GM23338 (cell line): ENCODE measurements around the gene COBL. TPM values are rescaled to one million over a fixed set of nuclear protein-coding genes. Genes with fewer than 3 reads are reported as not detected.
A peak's percentile ranks its signal among the peaks of the same experiment; 100 is the strongest.

ENCODE experiments used
- ATAC-seq: fragments of 200-7000 bp; cut with Tn5 transposase; 3 replicates; pipeline ENCODE4 v1.9.1; 2020
- DNase-seq: peaks from one replicate; pipeline ENCODE4 v3.0.0-alpha.2; 2015; ENCODE audit warnings: low spot score
- H2AFZ ChIP-seq: fragments of 200-600 bp; sonication (generic); 2 replicates; pipeline ENCODE4 v1.8.0; 2016; ENCODE audit warnings: antibody characterized with exemption, mild to moderate bottlenecking, moderate library complexity
- H3F3A ChIP-seq: fragments of 200-600 bp; sonication (generic); replicated peaks from 2 replicates; pipeline ENCODE4 v1.8.0; 2017; ENCODE audit warnings: antibody characterized with exemption, mixed run types, low read depth
- H3K27ac ChIP-seq: fragments of 200-600 bp; sonication (generic); 2 replicates; pipeline ENCODE4 v1.6.1; 2016; ENCODE audit warnings: low read depth
- H3K27me3 ChIP-seq: fragments of 200-600 bp; sonication (generic); 2 replicates; pipeline ENCODE4 v1.8.0; 2016; ENCODE audit warnings: mild to moderate bottlenecking, mixed run types, moderate library complexity; ENCODE audit not compliant: insufficient read depth
- H3K36me3 ChIP-seq: fragments of 200-600 bp; sonication (generic); 2 replicates; pipeline ENCODE4 v1.8.0; 2016; ENCODE audit warnings: mild to moderate bottlenecking; ENCODE audit not compliant: insufficient read depth
- H3K4me1 ChIP-seq: fragments of 200-600 bp; sonication (generic); 2 replicates; pipeline ENCODE4 v1.8.0; 2016; ENCODE audit warnings: mild to moderate bottlenecking, moderate library complexity; ENCODE audit not compliant: insufficient read depth
- H3K4me2 ChIP-seq: fragments of 200-600 bp; sonication (generic); 2 replicates; pipeline ENCODE4 v1.7.1; 2017; ENCODE audit warnings: mixed run types
- H3K4me3 ChIP-seq: fragments of 200-600 bp; sonication (generic); 2 replicates; pipeline ENCODE4 v1.6.1; 2016; ENCODE audit warnings: mixed run types
- H3K79me2 ChIP-seq: fragments of 200-600 bp; sonication (generic); replicated peaks from 2 replicates; pipeline ENCODE4 v1.8.0; 2017; ENCODE audit warnings: mild to moderate bottlenecking; ENCODE audit not compliant: insufficient read depth
- H3K9me2 ChIP-seq: fragments of 200-600 bp; sonication (generic); 2 replicates; pipeline ENCODE4 v1.8.0; 2017; ENCODE audit not compliant: insufficient read depth
- H4K20me1 ChIP-seq: fragments of 200-600 bp; sonication (generic); replicated peaks from 2 replicates; pipeline ENCODE4 v1.8.0; 2017; ENCODE audit warnings: mild to moderate bottlenecking; ENCODE audit not compliant: insufficient read depth
- H3K27ac Mint-ChIP-seq: 2 replicates; pipeline ENCODE4 v1.8.0; 2020; ENCODE audit warnings: inconsistent platforms, mild to moderate bottlenecking, moderate library complexity, mixed read lengths
- H3K27me3 Mint-ChIP-seq: 3 replicates; pipeline ENCODE4 v1.8.0; 2022; ENCODE audit warnings: low read depth, mild to moderate bottlenecking, moderate library complexity, mixed read lengths, inconsistent platforms; ENCODE audit not compliant: insufficient read depth, poor library complexity
- H3K36me3 Mint-ChIP-seq: 3 replicates; pipeline ENCODE4 v1.8.0; 2021; ENCODE audit warnings: low read depth, mild to moderate bottlenecking, inconsistent platforms, moderate library complexity, mixed read lengths
- H3K4me1 Mint-ChIP-seq: 3 replicates; pipeline ENCODE4 v1.8.0; 2020; ENCODE audit warnings: mild to moderate bottlenecking, inconsistent platforms, mixed read lengths
- H3K4me3 Mint-ChIP-seq: 3 replicates; pipeline ENCODE4 v1.8.0; 2021; ENCODE audit warnings: moderate library complexity, mild to moderate bottlenecking, inconsistent platforms, mixed read lengths
- H3K9me3 Mint-ChIP-seq: 3 replicates; pipeline ENCODE4 v1.8.0; 2020; ENCODE audit warnings: moderate library complexity, mild to moderate bottlenecking, inconsistent platforms, mixed read lengths
- CREB1 ChIP-seq: fragments of 250-450 bp; sonication (Bioruptor Pico); IDR thresholded peaks from 2 replicates; pipeline ENCODE4 v1.5.0; 2020; ENCODE audit warnings: low read depth, mild to moderate bottlenecking, moderate library complexity
- POLR2AphosphoS5 ChIP-seq: IDR thresholded peaks from 2 replicates; pipeline ENCODE4 v1.6.1; 2016; ENCODE audit warnings: antibody characterized with exemption, low read depth
- STAT1 ChIP-seq: IDR thresholded peaks from one replicate; pipeline ENCODE4 v1.6.1; 2016; ENCODE audit warnings: antibody characterized with exemption; ENCODE audit not compliant: unreplicated experiment
- ZNF114 ChIP-seq: fragments of 250-450 bp; sonication (Bioruptor Pico); IDR thresholded peaks from 2 replicates; pipeline ENCODE4 v1.5.0; 2020; ENCODE audit warnings: mild to moderate bottlenecking, moderate library complexity
- ZNF331 ChIP-seq: fragments of 250-450 bp; sonication (Bioruptor Pico); IDR thresholded peaks from 2 replicates; pipeline ENCODE4 v1.5.0; 2020; ENCODE audit warnings: low read depth, mild to moderate bottlenecking, moderate library complexity
- polyA plus RNA-seq: library from polyadenylated mRNA; unstranded; fragments of >200 nt; fragmentation: Nextera tagmentation; extraction: Ambion mirVana; gene quantifications from 2 replicates; pipeline ENCODE4 v1.2.1, GENCODE V29; 2016
- total RNA-seq: library from RNA; depleted of rRNA; stranded (reverse); fragments of >200 nt; shearing (Covaris generic); gene quantifications from 2 replicates; pipeline ENCODE4 v1.2.3, GENCODE V29; 2014
- TF ChIP-seq, protein P1 (sequence below): IDR thresholded peaks from 2 replicates; pipeline ENCODE4 v1.6.1; 2016; ENCODE audit warnings: antibody characterized with exemption
- TF ChIP-seq, protein P2 (sequence below): IDR thresholded peaks from one replicate; pipeline ENCODE4 v1.6.1; 2018; ENCODE audit warnings: antibody characterized with exemption; ENCODE audit not compliant: unreplicated experiment
- TF ChIP-seq, protein P3 (sequence below): fragments of 250-450 bp; sonication (Bioruptor Pico); IDR thresholded peaks from 2 replicates; pipeline ENCODE4 v1.5.0; 2020; ENCODE audit warnings: mild to moderate bottlenecking, moderate library complexity

Gene COBL
- total and polyA plus RNA-seq, 2 experiments from 2014 or later: 18.3 to 51.9 TPM

DNA sequence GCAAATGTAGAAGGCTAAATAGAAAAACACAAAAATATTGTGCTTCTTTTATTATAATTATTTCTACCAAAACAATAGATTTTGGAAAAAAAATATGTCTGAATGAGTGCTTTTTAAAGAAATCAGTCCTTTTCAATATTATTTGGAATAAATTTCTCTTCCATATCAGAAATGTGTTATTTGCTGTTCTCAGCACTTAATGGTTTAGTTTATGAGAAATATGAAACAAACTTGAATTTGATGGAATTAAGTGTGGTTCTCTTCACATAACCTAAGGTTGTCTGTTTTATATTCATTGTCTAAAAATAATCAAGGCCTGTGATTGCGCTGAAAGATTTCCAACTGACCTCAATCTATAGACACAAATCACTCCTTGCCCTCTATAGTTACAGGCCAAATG is 203.0 kb downstream of the COBL start (continued):
- TF ChIP-seq, protein P1, sequence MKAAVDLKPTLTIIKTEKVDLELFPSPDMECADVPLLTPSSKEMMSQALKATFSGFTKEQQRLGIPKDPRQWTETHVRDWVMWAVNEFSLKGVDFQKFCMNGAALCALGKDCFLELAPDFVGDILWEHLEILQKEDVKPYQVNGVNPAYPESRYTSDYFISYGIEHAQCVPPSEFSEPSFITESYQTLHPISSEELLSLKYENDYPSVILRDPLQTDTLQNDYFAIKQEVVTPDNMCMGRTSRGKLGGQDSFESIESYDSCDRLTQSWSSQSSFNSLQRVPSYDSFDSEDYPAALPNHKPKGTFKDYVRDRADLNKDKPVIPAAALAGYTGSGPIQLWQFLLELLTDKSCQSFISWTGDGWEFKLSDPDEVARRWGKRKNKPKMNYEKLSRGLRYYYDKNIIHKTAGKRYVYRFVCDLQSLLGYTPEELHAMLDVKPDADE: no peak
- TF ChIP-seq, protein P2, sequence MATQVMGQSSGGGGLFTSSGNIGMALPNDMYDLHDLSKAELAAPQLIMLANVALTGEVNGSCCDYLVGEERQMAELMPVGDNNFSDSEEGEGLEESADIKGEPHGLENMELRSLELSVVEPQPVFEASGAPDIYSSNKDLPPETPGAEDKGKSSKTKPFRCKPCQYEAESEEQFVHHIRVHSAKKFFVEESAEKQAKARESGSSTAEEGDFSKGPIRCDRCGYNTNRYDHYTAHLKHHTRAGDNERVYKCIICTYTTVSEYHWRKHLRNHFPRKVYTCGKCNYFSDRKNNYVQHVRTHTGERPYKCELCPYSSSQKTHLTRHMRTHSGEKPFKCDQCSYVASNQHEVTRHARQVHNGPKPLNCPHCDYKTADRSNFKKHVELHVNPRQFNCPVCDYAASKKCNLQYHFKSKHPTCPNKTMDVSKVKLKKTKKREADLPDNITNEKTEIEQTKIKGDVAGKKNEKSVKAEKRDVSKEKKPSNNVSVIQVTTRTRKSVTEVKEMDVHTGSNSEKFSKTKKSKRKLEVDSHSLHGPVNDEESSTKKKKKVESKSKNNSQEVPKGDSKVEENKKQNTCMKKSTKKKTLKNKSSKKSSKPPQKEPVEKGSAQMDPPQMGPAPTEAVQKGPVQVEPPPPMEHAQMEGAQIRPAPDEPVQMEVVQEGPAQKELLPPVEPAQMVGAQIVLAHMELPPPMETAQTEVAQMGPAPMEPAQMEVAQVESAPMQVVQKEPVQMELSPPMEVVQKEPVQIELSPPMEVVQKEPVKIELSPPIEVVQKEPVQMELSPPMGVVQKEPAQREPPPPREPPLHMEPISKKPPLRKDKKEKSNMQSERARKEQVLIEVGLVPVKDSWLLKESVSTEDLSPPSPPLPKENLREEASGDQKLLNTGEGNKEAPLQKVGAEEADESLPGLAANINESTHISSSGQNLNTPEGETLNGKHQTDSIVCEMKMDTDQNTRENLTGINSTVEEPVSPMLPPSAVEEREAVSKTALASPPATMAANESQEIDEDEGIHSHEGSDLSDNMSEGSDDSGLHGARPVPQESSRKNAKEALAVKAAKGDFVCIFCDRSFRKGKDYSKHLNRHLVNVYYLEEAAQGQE: no peak
- no peak for TF ChIP-seq CREB1 (CRISPR knock-in tag)
- no peak for TF ChIP-seq STAT1

DNA sequence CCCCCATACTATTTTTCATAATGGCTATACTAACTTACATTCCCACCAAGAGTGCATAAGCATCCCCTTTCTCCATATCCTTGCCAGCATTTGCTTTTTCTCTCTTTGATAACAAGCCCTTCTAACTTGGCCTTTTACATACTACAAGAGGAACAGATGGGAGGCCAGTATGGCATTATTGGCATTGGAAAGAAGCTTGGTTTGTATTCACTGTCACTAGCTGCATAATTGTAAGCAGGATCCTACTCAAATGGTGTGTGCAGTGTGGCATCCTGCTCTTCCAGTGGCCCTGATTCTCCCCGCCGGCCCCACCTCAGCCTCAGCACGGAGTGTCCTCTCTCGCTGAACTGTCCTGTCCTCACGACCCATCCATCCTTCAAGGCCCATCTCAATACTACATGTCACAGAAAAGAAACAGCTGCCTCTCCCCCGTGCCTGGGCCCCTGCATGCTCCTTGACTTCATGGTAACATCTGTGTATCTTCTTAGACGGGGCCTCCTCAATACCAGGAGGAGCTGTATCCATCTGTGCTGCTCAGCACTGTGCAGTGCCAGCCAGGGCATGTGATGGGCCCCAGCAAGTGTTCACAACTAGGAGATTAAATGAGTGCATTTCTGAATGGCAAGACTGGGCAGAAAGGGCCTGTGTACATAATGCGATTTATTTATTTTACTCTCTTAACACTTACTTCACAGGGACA is 205.2 kb downstream of the COBL start:
- peaks cover 6% of the 10 kb centered on the region; the same call in 2 of the 3 replicates for H3K9me3 Mint-ChIP-seq

DNA sequence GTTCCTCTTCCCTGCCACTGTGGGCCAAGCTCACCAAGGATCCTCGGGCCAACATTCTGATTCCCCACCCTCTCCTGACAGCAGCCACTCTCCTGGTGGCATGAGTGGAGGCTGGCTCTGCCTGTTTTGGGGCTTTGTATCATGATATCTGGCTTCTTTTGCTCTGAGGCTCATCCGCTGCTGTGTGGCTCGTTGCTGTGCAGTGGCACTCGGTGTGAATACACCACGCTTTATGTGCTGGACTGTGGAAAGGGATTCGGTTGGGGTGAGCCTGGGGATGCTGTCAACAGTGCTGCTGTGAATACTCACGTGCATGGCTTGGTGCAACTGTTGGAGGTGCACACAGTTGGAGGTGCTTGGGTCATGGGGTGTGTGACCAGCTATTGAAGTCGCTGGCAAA is 208.5 kb downstream of the COBL start:
- no peaks in the 10 kb centered on the region; the same call in 1 of the 3 replicates for H3K36me3 Mint-ChIP-seq
- Histone ChIP-seq H3K4me1 (peaks cover 10% of the 10 kb centered on the region; the same call in 1 of the 2 replicates), H3K27ac (no peak overlapping the region), H3K9me2 (no peaks in the 10 kb centered on the region; the same call in 1 of the 2 replicates), H3K36me3 (no peaks in the 10 kb centered on the region), H3K27me3 (no peaks in the 10 kb centered on the region), H3K79me2 (no peaks in the 10 kb centered on the region), H3K4me2 (no peak overlapping the region), H3K4me3 (no peak overlapping the region), H2AFZ (no peak overlapping the region), H3F3A (no peaks in the 10 kb centered on the region), H4K20me1 (no peaks in the 10 kb centered on the region)
- DNase-seq (no peak), ATAC-seq (peak; percentile 30)
- peaks cover 37% of the 10 kb centered on the region for H3K4me1 Mint-ChIP-seq
- no peaks in the 10 kb centered on the region for H3K9me3 Mint-ChIP-seq
- peaks cover 4% of the 10 kb centered on the region for H3K27me3 Mint-ChIP-seq
- H3K27ac Mint-ChIP-seq: peak overlapping the region; percentile 66; the same call in 1 of the 2 replicates
- no peak overlapping the region for H3K4me3 Mint-ChIP-seq
- TF ChIP-seq ZNF114 (CRISPR knock-in tag) (no peak), STAT1 (no peak), ZNF331 (CRISPR knock-in tag) (no peak)
- TF ChIP-seq, protein P3, sequence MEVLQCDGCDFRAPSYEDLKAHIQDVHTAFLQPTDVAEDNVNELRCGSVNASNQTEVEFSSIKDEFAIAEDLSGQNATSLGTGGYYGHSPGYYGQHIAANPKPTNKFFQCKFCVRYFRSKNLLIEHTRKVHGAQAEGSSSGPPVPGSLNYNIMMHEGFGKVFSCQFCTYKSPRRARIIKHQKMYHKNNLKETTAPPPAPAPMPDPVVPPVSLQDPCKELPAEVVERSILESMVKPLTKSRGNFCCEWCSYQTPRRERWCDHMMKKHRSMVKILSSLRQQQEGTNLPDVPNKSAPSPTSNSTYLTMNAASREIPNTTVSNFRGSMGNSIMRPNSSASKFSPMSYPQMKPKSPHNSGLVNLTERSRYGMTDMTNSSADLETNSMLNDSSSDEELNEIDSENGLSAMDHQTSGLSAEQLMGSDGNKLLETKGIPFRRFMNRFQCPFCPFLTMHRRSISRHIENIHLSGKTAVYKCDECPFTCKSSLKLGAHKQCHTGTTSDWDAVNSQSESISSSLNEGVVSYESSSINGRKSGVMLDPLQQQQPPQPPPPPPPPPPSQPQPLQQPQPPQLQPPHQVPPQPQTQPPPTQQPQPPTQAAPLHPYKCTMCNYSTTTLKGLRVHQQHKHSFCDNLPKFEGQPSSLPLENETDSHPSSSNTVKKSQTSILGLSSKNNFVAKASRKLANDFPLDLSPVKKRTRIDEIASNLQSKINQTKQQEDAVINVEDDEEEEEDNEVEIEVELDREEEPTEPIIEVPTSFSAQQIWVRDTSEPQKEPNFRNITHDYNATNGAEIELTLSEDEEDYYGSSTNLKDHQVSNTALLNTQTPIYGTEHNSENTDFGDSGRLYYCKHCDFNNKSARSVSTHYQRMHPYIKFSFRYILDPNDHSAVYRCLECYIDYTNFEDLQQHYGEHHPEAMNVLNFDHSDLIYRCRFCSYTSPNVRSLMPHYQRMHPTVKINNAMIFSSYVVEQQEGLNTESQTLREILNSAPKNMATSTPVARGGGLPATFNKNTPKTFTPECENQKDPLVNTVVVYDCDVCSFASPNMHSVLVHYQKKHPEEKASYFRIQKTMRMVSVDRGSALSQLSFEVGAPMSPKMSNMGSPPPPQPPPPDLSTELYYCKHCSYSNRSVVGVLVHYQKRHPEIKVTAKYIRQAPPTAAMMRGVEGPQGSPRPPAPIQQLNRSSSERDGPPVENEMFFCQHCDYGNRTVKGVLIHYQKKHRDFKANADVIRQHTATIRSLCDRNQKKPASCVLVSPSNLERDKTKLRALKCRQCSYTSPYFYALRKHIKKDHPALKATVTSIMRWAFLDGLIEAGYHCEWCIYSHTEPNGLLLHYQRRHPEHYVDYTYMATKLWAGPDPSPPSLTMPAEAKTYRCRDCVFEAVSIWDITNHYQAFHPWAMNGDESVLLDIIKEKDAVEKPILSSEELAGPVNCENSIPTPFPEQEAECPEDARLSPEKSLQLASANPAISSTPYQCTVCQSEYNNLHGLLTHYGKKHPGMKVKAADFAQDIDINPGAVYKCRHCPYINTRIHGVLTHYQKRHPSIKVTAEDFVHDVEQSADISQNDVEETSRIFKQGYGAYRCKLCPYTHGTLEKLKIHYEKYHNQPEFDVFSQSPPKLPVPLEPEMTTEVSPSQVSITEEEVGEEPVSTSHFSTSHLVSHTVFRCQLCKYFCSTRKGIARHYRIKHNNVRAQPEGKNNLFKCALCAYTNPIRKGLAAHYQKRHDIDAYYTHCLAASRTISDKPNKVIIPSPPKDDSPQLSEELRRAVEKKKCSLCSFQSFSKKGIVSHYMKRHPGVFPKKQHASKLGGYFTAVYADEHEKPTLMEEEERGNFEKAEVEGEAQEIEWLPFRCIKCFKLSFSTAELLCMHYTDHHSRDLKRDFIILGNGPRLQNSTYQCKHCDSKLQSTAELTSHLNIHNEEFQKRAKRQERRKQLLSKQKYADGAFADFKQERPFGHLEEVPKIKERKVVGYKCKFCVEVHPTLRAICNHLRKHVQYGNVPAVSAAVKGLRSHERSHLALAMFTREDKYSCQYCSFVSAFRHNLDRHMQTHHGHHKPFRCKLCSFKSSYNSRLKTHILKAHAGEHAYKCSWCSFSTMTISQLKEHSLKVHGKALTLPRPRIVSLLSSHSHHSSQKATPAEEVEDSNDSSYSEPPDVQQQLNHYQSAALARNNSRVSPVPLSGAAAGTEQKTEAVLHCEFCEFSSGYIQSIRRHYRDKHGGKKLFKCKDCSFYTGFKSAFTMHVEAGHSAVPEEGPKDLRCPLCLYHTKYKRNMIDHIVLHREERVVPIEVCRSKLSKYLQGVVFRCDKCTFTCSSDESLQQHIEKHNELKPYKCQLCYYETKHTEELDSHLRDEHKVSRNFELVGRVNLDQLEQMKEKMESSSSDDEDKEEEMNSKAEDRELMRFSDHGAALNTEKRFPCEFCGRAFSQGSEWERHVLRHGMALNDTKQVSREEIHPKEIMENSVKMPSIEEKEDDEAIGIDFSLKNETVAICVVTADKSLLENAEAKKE (CRISPR knock-in tag): no peak

More for the DNA sequence above, 205.2 kb downstream of the COBL start:
- H3K4me3 ChIP-seq: no peak overlapping the region
- no peak for TF ChIP-seq POLR2AphosphoS5
- no peaks in the 10 kb centered on the region; the same call in 1 of the 2 replicates for H3K9me2 ChIP-seq
- H3K4me3 Mint-ChIP-seq: no peak overlapping the region
- ATAC-seq (no peak), DNase-seq (no peak)
- no peaks in the 10 kb centered on the region for H3K36me3 ChIP-seq
- no peak overlapping the region for H3K27ac Mint-ChIP-seq
- no peak overlapping the region for H3K27ac ChIP-seq
- no peaks in the 10 kb centered on the region for H3F3A ChIP-seq
- H4K20me1 ChIP-seq: no peaks in the 10 kb centered on the region
- no peak overlapping the region for H3K4me2 ChIP-seq
- peaks cover 4% of the 10 kb centered on the region for H3K27me3 Mint-ChIP-seq
- H3K4me1 ChIP-seq: peaks cover 10% of the 10 kb centered on the region; the same call in 1 of the 2 replicates
- H3K79me2 ChIP-seq: no peaks in the 10 kb centered on the region
- no peaks in the 10 kb centered on the region; the same call in 1 of the 3 replicates for H3K36me3 Mint-ChIP-seq
- H3K4me1 Mint-ChIP-seq: peaks cover 33% of the 10 kb centered on the region
- H3K27me3 ChIP-seq: no peaks in the 10 kb centered on the region
- no peak overlapping the region for H2AFZ ChIP-seq
